Measurements from ENCODE around the gene ANP32E.
A peak's percentile ranks its signal among the peaks of the same experiment; 100 is the strongest.

The ANP32E gene

DNA sequence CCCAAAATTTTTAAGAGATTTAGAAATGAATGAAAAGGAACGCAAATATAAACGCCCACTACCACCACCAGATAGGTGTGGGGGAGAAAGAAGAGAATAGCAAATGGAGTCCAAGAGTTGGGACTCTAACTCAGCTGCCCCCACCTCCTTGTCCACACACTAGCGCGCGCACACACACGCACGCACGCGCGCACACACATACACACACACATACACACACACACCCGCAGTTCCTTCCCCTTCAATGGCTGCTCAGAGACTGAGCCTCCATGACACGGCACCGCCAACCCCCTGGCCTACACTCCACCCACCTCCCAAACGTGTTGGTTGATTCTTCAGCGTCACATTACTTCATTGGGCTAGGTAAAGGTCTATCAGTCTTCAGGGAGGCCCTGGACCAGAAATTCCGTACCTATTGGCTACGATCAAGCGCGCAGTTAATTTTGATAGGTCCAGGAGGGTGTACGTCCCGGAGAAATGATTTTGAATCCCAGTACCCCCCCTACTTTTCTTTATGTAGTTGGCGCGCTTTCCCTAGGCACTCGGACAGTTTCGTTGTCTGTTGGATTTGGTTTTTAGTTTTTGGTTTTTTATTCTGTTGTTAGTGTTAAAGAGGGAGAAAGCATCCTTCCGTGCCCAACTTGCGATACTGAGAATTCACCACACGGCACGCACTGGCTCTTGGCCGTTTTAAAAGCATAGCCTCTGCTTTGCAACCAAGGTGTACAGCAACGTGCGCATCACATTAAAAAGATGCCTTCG is at the start of gene ANP32E:
Gene ANP32E, minus strand, starts transcription at position 261 of the 762 bp plus-strand sequence. CDS start 326 bp downstream, outside the sequence.
- DNase-seq (ENCODE audit: low spot score) (peak; percentile 98), FAIRE-seq (no peak)

DNA sequence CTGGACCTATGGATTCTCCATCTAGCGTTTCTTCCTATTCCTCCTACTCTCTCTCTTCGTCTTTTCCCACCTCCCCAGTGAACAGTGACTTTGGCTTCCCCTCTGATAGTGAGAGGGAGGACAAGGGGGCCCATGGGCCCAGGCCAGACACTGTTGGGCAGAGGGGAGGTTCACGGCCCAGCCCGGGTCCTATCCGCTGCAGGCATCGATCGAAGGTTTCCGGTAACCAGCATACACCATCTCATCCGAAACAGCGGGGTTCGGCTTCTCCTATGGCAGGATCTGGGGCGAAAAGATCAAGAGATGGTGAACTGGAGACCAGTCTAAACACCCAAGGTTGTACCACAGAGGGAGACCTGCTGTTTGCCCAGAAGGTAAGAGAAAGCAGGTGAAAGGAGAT is 47.3 kb upstream of the ANP32E start:
- no peak for DNase-seq (ENCODE audit: low spot score)
- FAIRE-seq: no peak

DNA sequence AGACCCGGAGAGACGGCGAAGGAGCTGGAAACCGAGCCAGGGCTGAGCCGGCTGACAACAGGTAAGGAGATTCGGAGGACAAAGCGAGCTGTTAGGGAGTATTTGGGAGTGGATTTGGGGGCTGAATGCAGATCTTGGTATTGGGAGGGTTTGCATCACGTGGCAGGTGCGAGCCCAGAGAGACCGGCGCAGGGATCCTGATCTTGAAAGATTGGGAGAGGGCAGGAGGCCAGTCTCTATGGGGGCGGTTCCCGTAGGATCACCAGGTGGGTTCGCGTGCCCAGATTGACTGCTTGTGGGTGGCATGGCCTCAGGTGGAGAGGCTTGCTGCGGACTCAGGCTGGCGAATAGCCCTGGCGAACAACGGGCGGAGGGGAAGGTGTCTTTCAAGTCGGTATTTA is 46.6 kb upstream of the ANP32E start:
- FAIRE-seq (no peak), DNase-seq (ENCODE audit: low spot score) (no peak)

DNA sequence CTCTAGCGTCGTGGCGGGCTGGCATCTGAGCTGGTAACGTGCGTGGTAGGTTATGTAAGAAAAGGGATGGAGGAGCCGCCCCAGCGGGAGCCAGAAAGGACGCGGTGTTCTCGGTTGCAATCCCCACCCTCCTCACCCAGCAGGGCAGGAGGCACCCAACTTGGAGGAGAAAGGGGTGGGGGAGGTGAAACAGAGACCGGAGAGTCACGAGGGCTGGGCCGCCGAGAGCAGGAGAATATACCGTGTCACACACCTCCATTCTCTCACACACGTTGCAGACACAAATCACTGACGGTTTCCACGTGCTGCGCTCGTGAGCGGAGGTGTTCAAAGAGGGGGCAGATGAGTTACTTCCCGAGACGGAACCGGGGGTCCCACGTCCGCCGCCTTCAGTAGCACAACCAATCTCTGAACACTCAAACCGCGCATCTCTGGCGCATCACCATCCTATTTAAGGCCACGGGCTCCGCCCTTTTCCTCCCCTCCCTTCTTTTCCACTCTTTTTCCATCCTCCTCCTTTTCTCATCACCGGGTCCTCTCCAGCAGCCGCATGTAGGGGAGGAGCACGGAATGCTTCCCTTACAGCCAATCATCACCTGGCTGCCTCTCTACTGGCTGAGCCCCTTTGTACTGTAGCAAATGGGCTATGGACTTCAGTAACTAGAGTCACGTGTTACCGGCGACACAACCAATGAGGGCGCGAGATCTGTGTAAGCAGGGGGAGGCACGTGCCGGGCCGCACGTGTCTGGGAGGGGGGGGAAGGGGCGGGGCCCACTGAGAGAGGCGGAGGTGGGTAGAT is 46.0 kb upstream of the ANP32E start, which contains the start of gene CIART:
Gene CIART, plus strand, starts transcription at position 797 of the 800 bp plus-strand sequence. CDS start 714 bp downstream, outside the sequence.
- no peak for DNase-seq (ENCODE audit: low spot score)
- FAIRE-seq: peak; percentile 59

DNA sequence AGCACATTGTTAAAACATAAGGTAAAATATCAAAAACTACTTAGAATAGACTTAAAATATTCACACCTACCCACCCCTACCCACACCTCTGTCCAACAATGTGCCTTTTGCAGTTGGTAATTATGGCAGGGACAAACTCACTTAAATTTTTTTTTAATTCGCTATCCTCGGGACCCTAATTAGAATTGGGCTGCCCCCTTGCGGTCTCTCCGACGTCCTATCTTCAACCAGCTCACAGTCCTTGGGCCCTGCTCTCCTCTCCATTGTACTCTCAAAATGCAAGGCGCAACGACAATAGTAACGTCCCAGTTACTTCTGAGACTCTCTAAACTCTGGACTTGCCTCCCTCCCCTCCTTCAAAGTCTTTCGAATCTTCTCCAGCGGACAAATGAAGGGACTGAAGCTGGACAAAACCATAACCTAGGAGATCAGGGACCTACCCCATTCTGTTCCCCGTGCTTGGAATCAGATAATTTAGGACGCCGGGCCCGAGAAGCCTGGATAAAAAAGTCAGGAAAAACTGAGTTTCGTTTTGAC is 45.4 kb upstream of the ANP32E start:
- no peak for FAIRE-seq
- peak; percentile 48 for DNase-seq (ENCODE audit: low spot score)

DNA sequence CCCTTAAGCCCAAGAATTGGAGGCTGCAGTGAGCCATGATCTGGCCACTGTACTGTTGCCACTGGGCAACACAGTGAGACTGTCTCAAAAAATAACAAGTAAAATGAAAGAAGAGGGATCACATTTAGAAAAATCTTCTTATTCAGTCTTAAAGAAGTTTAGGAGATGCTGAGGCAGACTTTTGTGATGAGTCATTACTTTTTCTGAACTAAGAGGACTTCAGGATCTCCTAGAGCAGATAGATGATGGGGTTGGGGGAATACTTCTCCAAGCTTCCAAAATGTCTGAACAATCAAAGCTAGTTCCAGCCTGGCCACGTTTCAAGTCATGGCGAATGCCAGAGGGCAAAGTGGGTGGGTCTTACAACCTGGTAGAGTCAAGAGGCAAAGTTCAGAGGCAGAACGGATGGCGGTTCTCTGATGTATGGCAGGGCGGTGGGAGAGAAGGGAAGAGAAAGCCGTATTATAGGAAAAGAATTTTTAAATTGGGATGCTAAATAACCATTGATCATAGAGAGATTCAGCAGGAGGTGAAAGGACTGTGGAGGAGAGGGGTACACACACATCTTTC is 44.3 kb upstream of the ANP32E start:
- DNase-seq (ENCODE audit: low spot score) (no peak), FAIRE-seq (no peak)

DNA sequence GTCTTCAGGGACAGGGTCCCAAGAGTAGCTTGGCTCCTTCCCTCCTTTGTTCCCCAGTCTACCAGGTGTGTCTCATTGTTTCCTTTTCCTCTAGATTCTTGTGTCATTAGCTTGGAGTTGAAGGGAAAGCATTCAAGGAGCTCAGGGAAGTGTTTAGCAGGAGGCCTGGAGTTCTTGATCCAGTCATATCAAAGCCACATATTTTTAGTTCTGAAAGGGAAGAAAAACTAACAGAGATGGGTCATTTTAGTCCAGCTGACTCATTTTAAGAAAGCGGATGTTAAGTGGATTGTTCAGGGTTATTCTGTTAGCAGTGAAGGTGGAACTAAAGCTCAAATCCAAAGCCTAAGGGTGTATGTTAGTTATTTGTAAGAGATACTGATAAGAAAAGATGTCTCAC is 37.4 kb upstream of the ANP32E start:
- DNase-seq (ENCODE audit: low spot score) (no peak), FAIRE-seq (no peak)

DNA sequence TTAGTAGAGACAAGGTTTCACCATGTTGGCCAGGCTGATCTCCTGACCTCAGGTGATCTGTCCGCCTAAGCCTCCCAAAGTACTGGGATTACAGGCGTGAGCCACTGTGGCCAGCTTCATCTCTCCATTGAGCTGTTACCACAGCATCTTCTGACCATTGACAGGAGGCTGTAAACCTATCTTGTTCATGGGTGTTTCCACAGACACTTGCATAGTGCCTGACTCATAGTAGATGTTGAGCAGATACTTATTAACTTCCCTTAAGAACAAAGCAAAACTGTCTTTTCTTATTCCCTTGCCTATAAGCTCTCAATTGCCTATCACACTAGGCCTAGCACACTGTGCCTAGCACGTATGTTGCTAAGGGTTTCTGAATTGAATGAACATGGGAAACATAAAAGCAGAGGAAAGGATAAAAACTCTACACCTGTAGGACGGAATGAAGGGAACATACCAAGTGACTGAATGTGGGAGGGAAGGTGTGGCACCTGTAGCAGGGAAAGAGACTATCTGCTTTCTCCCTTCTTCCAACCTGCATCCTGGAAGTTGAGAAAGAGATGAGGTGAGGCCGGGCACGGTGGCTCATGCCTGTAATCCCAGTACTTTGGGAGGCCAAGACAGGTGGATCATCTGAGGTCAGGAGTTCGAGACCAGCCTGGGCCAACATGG is 35.5 kb upstream of the ANP32E start:
- DNase-seq (ENCODE audit: low spot score) (no peak), FAIRE-seq (no peak)

DNA sequence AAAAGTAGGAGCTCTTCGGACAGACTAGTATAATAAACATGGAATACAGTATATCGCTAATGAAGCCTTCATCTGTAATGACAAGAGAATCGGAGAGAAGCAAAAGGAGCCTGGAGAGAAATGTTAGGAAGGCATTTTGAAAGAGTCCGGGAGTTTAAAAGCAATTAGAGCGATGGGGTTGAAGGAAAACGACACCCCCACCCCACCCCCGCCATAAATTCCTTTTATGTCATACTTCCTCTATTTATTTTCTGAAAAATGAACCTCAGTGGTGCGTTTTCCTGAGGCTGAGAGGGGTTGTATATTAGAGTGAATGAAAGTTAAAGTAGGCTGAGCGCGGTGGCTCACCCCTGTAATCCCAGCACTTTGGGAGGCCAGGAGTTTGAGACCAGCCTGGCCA is 33.5 kb upstream of the ANP32E start:
- DNase-seq (ENCODE audit: low spot score) (no peak), FAIRE-seq (no peak)

DNA sequence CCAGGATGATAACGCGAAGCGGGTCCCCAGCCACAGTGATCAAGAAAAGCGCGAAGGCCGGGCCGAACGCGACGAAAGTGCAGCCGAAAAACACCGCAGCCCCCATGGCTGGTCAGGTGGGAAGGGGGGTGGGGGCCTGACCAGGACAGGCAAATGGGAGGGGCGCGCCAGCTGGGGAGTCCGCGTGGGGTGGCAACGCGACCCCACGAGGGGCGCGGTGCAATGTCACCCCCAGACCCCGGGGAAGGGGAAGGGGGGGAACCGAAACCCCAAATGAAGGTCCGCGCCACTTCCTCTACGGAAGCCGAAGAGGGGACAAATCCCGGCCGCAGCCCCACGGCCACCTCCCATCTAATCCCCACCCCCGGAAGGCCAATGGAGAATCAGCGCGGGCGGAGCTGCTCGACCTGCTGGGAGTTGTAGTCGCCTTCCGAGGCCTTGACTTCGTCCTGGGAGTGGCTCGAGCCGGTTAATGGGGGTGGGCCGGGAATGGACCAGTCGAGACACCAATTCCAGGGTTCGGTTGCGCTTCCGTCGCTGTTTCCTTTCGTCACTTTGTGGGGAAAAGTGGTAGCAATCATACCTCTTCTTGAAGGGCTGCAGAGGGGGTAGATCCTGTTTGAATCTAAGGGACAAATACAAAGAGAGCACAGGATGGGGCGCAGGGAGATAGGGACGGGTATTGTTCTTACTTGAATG is 32.9 kb upstream of the ANP32E start, which contains the start of gene APH1A:
Gene APH1A, minus strand, starts transcription at position 312 of the 699 bp plus-strand sequence. Its CDS starts 206 bp downstream, at position 106.
- peak; percentile 9 for FAIRE-seq
- peak; percentile 98 for DNase-seq (ENCODE audit: low spot score)

DNA sequence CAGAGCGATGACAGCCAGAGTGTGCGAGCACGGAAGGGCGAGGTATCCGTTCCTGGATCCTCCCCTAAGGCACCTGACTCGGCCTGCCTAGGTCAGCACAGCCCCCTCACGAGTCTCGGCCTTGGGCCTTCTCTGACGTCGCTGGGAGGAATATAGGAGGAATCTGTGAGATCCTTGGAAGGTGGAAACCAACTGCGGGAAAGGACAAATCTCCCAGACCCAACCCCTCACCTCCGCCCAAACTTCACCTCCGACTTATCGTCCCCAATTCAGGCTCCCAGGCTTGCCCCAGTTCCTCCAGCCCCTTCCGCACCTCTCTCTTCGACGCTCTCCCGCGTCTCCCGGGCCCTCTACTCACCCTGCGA is 32.4 kb upstream of the ANP32E start:
- FAIRE-seq (no peak), DNase-seq (ENCODE audit: low spot score) (no peak)

DNA sequence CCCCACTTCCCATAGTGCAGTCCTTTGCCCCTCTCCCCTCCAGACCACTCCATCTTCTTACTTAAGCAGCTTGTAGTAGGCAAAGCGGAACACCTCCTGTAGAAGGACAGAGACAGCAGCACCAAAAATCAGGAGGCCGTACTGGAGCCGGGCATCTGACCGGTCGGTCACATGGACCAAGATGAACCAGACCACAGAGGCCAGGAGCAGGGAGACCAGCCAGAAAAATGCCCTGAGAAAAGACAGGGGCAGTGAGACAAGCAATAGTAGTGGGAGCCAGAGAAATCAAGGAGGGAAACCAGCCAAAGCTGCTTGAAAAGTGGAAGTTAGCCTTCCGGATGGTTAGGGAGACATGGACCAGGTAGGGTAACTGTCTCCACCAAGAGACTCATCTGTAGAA is 32.0 kb upstream of the ANP32E start:
- DNase-seq (ENCODE audit: low spot score): no peak
- no peak for FAIRE-seq

DNA sequence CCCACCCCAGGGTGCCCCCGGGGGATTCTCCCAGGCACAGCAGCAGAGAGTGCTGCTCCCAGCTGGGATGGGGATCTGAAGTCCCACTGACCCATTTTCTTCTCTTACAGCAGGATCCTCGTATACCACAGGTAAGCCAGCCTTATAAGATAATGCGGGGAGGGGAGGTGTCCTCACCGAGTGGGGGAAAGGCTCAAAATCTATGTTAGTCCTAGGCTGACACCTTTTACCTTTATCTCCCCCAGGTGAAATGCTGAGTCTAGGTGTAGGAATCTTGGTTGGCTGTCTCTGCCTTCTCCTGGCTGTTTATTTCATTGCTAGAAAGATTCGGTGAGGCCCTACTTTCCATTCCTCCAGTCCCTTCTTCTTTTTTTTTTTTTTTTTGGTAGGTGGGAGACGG is 27.6 kb upstream of the ANP32E start:
- DNase-seq (ENCODE audit: low spot score) (no peak), FAIRE-seq (no peak)

DNA sequence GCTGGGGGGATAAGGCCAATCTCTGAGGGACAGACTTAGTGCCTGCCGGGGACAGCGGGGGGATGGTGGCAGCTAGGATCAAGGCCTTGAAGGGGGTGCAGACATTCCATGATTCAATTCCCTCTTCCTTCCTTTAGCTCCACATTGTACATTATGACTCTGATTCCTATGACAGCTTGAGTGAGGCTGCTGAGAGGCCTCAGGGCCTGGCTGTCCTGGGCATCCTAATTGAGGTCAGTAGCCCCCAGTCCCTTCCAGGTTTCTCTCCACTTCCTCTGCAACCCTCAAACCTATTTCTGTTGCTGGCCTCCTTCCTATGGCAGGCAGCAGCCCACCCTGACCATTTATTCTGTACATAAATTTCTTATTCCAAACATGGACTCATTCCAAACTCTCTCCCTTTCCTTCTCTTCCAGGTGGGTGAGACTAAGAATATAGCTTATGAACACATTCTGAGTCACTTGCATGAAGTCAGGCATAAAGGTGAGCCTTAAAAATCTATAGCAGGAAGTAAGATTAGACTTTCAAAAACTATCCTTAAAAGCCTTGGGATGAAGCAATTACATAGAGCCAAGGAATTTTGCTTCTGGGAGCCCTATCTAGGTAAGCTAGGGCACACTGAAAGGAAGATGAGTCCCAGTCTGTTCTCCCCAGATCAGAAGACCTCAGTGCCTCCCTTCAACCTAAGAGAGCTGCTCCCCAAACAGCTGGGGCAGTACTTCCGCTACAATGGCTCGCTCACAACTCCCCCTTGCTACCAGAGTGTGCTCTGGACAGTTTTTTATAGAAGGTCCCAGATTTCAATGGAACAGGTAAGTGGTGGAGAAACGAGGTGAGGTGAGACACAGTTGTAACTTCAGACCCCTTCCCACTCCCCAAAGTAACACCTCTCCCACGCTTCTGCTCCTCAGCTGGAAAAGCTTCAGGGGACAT is 26.7 kb upstream of the ANP32E start:
- no peak for DNase-seq (ENCODE audit: low spot score)
- no peak for FAIRE-seq

DNA sequence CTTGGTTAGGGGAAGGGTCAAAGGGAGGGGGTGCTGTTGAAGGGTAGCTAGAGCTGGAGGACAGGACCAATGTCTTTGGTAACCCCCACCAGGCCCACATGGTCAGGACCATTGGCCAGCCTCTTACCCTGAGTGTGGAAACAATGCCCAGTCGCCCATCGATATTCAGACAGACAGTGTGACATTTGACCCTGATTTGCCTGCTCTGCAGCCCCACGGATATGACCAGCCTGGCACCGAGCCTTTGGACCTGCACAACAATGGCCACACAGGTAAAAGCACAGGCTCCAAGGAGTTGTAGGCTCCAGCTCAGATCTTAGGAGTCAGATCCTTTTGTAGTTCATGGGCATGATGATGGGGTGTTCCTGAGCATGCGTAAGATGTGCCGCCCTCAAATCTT is 25.5 kb upstream of the ANP32E start:
- DNase-seq (ENCODE audit: low spot score) (no peak), FAIRE-seq (no peak)

DNA sequence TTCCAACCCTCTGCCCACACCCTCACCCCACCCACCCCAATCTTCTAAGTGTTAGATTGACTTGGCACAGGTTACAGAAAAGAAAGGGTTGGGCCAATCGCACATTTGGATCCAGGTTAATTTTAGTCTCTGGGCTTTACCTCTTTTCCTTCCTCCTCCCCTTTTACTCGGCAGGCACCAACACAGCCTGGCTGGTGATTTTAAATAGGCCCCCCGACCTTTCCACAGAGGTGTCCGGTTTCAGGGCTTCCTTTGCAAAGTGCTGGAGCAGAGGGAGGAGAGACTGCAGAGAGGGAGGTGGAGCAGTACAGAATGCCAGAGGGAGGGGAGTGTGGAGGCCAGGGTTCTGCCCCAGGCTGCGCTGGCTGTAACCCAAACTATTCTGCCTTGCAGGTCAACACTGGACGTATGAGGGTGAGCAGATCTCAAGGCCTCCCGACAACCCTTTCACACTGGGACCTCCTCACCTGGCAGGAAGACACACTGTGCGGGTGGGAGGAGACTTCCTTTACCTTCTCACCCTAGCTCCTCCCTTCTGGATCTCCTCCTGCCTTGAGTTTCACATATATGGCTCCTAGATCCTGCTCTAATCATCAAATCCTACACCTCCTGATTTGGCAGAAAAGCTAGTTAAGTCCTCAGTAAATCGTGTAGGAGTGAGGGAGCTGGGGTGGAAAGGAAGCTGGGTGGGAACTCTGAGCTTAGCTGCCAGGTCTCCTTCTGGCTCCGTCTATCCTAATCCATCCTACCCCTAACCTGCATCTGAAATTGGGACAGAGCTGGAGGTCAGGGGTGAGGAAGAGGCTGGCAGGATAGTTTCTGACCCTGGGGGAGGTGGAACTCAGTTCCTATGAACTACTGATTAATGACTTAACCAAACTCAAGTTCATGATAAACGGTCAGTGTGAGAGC is 24.1 kb upstream of the ANP32E start:
- FAIRE-seq (no peak), DNase-seq (ENCODE audit: low spot score) (peak; percentile 32)

DNA sequence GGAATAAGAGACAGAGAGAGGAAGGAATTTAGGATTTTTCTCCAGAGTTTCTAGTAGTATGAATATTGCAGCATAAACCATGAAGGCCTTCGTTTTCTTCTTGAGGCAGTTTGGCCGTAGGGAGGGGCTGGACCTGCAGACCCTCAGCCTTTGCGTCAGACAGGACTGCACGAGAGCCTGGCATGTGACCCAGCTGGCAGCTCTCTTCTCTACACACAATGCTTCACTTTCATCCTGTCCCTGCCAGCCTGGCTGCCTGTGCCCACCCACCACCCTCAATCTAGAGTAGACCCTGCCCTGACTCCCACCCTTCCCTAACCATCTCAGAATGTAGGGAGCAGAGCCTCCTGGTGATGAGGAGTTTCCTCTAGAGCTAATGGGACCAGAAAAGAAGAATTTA is 23.3 kb upstream of the ANP32E start:
- FAIRE-seq (no peak), DNase-seq (ENCODE audit: low spot score) (no peak)
